HepG2 (cell line): ENCODE measurements around the gene PHKA2. TPM values are rescaled to one million over a fixed set of nuclear protein-coding genes. Genes with fewer than 3 reads are reported as not detected.

Experiments used
- CBX1 ChIP-seq: IDR thresholded peaks from one replicate; pipeline ENCODE4 v1.6.1; 2016; ENCODE audit warnings: antibody characterized with exemption, low read depth
- CCDC6 ChIP-seq: sonication (generic); formaldehyde crosslinking; IDR thresholded peaks from 2 replicates; pipeline ENCODE4 v1.8.1; 2022; ENCODE audit warnings: mild to moderate bottlenecking, missing genetic modification reagents, moderate library complexity
- GABPA ChIP-seq, 2 experiments: IDR thresholded peaks; 2 replicates each; pipeline ENCODE4 v1.6.1; 2011 to 2016; ENCODE audit warnings: low read depth in 2 of 2, low read length in 1 of 2, missing biosample characterization in 1 of 2, missing genetic modification characterization in 1 of 2
- GABPB1 ChIP-seq: IDR thresholded peaks from 2 replicates; pipeline ENCODE4 v1.6.1; 2016; ENCODE audit warnings: mild to moderate bottlenecking, missing genetic modification reagents, moderate library complexity, missing compliant biosample characterization
- HBP1 ChIP-seq: IDR thresholded peaks from 2 replicates; pipeline ENCODE4 v1.6.1; 2016; ENCODE audit warnings: low read depth, control low read depth
- HDAC1 ChIP-seq: sonication (generic); formaldehyde crosslinking; IDR thresholded peaks from 2 replicates; pipeline ENCODE4 v1.5.1; 2020; ENCODE audit warnings: mild to moderate bottlenecking, missing genetic modification reagents
- HIVEP1 ChIP-seq: sonication (generic); formaldehyde crosslinking; IDR thresholded peaks from 2 replicates; pipeline ENCODE4 v1.4.0; 2020; ENCODE audit warnings: mild to moderate bottlenecking, missing genetic modification reagents
- MEIS1 ChIP-seq: sonication (generic); formaldehyde crosslinking; IDR thresholded peaks from 2 replicates; pipeline ENCODE4 v1.9.0; 2021; ENCODE audit warnings: mild to moderate bottlenecking, missing genetic modification reagents, moderate library complexity, borderline replicate concordance
- NFKB2 ChIP-seq: sonication (generic); formaldehyde crosslinking; IDR thresholded peaks from 2 replicates; pipeline ENCODE4 v1.4.0; 2020; ENCODE audit warnings: missing genetic modification reagents, borderline replicate concordance
- PITX1 ChIP-seq: sonication (generic); formaldehyde crosslinking; IDR thresholded peaks from 2 replicates; pipeline ENCODE4 v1.5.1; 2020; ENCODE audit warnings: mild to moderate bottlenecking, missing genetic modification reagents
- POLR2A ChIP-seq, 2 experiments: IDR thresholded peaks; 2 replicates each; pipeline ENCODE4 v1.6.1; 2011; ENCODE audit warnings: low read depth in 2 of 2, low read length in 2 of 2, mild to moderate bottlenecking in 1 of 2, moderate library complexity in 1 of 2; ENCODE audit not compliant: insufficient read depth in 1 of 2
- POLR2G ChIP-seq: fragments of 200-400 bp; formaldehyde crosslinking; IDR thresholded peaks from 2 replicates; pipeline ENCODE4 v1.6.1; 2018; ENCODE audit warnings: mild to moderate bottlenecking, low read depth, low read length, moderate library complexity
- STAG1 ChIP-seq: sonication (generic); formaldehyde crosslinking; IDR thresholded peaks from 2 replicates; pipeline ENCODE4 v1.4.0; 2020; ENCODE audit warnings: missing genetic modification reagents
- TGIF2 ChIP-seq: IDR thresholded peaks from 2 replicates; pipeline ENCODE4 v1.6.1; 2016; ENCODE audit warnings: control low read depth, missing compliant biosample characterization
- ZMAT3 ChIP-seq: sonication (generic); formaldehyde crosslinking; conservative IDR thresholded peaks from 2 replicates; pipeline ENCODE4 v1.7.0; 2021; ENCODE audit warnings: missing genetic modification reagents
- ZNF543 ChIP-seq: sonication (generic); formaldehyde crosslinking; IDR thresholded peaks from 2 replicates; pipeline ENCODE4 v1.4.0; 2020; ENCODE audit warnings: mild to moderate bottlenecking, missing genetic modification reagents
- ZNF75D ChIP-seq: sonication (generic); formaldehyde crosslinking; IDR thresholded peaks from 2 replicates; pipeline ENCODE4 v1.8.1; 2023; ENCODE audit warnings: missing genetic modification reagents, mild to moderate bottlenecking, borderline replicate concordance
- polyA plus RNA-seq, 8 experiments: library from polyadenylated mRNA; depleted of rRNA in 3 of 8; stranded (reverse) in 7 of 8; unstranded in 1 of 8; fragments of >200 nt; fragmentation: Illumina TruSeq in 4 of 8; extraction: Trizol in 4 of 8; gene quantifications; 2 replicates each; pipeline versions ENCODE4 v1.2.1 to v1.2.3, GENCODE V29; 2011 to 2016; ENCODE audit warnings: low read depth in 4 of 8, missing spikeins in 1 of 8, mixed read lengths in 1 of 8; ENCODE audit not compliant: insufficient read depth in 1 of 8
- total RNA-seq, 5 experiments: library from RNA; depleted of rRNA; stranded (reverse); fragments of >200 nt; fragmentation: Illumina TruSeq; extraction: Trizol; gene quantifications; 2 replicates each; pipeline ENCODE4 v1.2.3, GENCODE V29; 2016; ENCODE audit warnings: low read depth in 1 of 5
- TF ChIP-seq, protein P1 (sequence below): sonication (generic); formaldehyde crosslinking; IDR thresholded peaks from 2 replicates; pipeline ENCODE4 v1.5.1; 2020; ENCODE audit warnings: mild to moderate bottlenecking, missing genetic modification reagents, moderate library complexity
- TF ChIP-seq, protein P2 (sequence below): sonication (generic); IDR thresholded peaks from 2 replicates; pipeline ENCODE4 v1.6.1; 2016; ENCODE audit warnings: low read depth, borderline replicate concordance
- TF ChIP-seq, protein P3 (sequence below), 2 experiments: sonication (generic) in 1 of 2; formaldehyde crosslinking in 1 of 2; IDR thresholded peaks; 2 replicates each; pipeline versions ENCODE4 v1.4.0 to v1.6.1; 2018 to 2020; ENCODE audit warnings: missing genetic modification reagents in 2 of 2, borderline replicate concordance in 1 of 2, low read depth in 1 of 2, mild to moderate bottlenecking in 1 of 2, missing biosample characterization in 1 of 2

The PHKA2 gene
- total and polyA plus RNA-seq, 2 of the 13 experiments (the other 11 are each of a cell fraction or from before 2014, with no cell fraction given), result 20.5 to 273 TPM

GRCh38 chrX:18886344-18887161 lies 97.4 kb downstream of the PHKA2 start (continued):
- TF ChIP-seq, protein P1, sequence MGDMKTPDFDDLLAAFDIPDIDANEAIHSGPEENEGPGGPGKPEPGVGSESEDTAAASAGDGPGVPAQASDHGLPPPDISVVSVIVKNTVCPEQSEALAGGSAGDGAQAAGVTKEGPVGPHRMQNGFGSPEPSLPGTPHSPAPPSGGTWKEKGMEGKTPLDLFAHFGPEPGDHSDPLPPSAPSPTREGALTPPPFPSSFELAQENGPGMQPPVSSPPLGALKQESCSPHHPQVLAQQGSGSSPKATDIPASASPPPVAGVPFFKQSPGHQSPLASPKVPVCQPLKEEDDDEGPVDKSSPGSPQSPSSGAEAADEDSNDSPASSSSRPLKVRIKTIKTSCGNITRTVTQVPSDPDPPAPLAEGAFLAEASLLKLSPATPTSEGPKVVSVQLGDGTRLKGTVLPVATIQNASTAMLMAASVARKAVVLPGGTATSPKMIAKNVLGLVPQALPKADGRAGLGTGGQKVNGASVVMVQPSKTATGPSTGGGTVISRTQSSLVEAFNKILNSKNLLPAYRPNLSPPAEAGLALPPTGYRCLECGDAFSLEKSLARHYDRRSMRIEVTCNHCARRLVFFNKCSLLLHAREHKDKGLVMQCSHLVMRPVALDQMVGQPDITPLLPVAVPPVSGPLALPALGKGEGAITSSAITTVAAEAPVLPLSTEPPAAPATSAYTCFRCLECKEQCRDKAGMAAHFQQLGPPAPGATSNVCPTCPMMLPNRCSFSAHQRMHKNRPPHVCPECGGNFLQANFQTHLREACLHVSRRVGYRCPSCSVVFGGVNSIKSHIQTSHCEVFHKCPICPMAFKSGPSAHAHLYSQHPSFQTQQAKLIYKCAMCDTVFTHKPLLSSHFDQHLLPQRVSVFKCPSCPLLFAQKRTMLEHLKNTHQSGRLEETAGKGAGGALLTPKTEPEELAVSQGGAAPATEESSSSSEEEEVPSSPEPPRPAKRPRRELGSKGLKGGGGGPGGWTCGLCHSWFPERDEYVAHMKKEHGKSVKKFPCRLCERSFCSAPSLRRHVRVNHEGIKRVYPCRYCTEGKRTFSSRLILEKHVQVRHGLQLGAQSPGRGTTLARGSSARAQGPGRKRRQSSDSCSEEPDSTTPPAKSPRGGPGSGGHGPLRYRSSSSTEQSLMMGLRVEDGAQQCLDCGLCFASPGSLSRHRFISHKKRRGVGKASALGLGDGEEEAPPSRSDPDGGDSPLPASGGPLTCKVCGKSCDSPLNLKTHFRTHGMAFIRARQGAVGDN, result peak; percentile 34; the same call in 1 of the 2 replicates
- TF ChIP-seq CCDC6, result no peak
- TF ChIP-seq POLR2G, result 0 out of 2 replicates have a peak, but pooled peaks have one; percentile 20
- TF ChIP-seq CBX1, result no peak
- peak; percentile 19; the same call in 1 of the 2 replicates for TF ChIP-seq HDAC1 (CRISPR knock-in tag)
- 0 out of 2 replicates have a peak, but pooled peaks have one; percentile 14 for TF ChIP-seq NFKB2 (CRISPR knock-in tag)
- no peak; the same call in 1 of the 2 replicates for TF ChIP-seq GABPB1 (CRISPR knock-in tag)
- TF ChIP-seq, protein P2, sequence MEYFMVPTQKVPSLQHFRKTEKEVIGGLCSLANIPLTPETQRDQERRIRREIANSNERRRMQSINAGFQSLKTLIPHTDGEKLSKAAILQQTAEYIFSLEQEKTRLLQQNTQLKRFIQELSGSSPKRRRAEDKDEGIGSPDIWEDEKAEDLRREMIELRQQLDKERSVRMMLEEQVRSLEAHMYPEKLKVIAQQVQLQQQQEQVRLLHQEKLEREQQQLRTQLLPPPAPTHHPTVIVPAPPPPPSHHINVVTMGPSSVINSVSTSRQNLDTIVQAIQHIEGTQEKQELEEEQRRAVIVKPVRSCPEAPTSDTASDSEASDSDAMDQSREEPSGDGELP, result peak; percentile 82; the same call in 1 of the 2 replicates
- TF ChIP-seq ZMAT3, result 0 out of 2 replicates have a peak, but pooled peaks have one; percentile 31
- TF ChIP-seq ZNF75D, result no peak
- 0 out of 2 replicates have a peak, but pooled peaks have one; percentile 32 for TF ChIP-seq PITX1 (CRISPR knock-in tag)
- TF ChIP-seq STAG1, result peak; percentile 45
- TF ChIP-seq POLR2A (IDR thresholded peaks at IDR 0.05; ENCODE audit: insufficient read depth in 1 of 2, low read depth in 2 of 2, low read length in 2 of 2), result peak in 1 of 2 experiments; percentile 21; a peak in 1 of 4 replicates
- no peak for TF ChIP-seq GABPA (IDR thresholded peaks at IDR 0.05; ENCODE audit: low read depth, low read length)
- TF ChIP-seq GABPA (CRISPR knock-in tag; IDR thresholded peaks at IDR 0.05; ENCODE audit: low read depth), result 0 out of 2 replicates have a peak, but pooled peaks have one; percentile 25
- 0 out of 2 replicates have a peak, but pooled peaks have one; percentile 15 for TF ChIP-seq ZNF543 (CRISPR knock-in tag)
- TF ChIP-seq, protein P3, sequence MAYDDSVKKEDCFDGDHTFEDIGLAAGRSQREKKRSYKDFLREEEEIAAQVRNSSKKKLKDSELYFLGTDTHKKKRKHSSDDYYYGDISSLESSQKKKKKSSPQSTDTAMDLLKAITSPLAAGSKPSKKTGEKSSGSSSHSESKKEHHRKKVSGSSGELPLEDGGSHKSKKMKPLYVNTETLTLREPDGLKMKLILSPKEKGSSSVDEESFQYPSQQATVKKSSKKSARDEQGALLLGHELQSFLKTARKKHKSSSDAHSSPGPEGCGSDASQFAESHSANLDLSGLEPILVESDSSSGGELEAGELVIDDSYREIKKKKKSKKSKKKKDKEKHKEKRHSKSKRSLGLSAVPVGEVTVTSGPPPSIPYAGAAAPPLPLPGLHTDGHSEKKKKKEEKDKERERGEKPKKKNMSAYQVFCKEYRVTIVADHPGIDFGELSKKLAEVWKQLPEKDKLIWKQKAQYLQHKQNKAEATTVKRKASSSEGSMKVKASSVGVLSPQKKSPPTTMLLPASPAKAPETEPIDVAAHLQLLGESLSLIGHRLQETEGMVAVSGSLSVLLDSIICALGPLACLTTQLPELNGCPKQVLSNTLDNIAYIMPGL (CRISPR knock-in tag; IDR thresholded peaks at IDR 0.05; ENCODE audit: borderline replicate concordance in 1 of 2, low read depth in 1 of 2), result 0 out of 4 replicates have a peak, but pooled peaks of 1 of the 2 experiments have one; percentile 12
- no peak for TF ChIP-seq HBP1
- 0 out of 2 replicates have a peak, but pooled peaks have one; percentile 42 for TF ChIP-seq MEIS1 (CRISPR knock-in tag)
- 0 out of 2 replicates have a peak, but pooled peaks have one; percentile 19 for TF ChIP-seq TGIF2 (CRISPR knock-in tag)
- no peak for TF ChIP-seq HIVEP1 (CRISPR knock-in tag)
